Measurements from ENCODE around the gene RFX7.

RFX7 gene

DNA sequence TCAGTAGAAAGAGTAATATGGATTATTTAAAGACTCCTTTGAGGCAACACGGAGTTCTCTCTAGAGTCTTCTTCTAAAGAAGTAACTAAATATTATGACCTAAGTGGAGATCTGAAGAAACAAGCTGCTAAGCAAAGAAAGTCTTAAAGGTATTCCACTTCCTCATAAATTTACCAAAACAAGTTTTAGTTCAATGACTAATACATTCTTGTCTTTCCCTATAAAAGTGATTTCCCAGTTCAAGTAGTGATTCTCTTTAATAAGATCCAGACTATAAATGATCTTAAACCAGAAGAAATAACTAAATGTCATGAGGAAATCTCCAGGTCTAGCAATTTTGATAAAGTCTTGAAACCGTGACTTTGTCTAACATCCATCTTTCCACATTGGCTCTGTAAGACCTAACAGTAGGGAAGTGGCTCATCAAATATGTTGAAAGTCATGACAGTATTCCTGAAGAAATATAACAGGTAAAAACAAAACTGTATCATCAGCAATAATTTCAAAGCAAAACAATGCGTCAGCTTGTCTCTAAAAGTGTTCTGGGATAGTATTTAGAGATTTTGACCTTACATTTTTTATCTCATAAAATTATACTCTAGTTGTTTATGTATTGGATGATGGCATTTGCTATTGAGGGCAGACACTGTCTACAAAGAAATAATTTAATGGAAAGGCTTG is 198.5 kb downstream of the RFX7 start:
- no peak overlapping the region for H3K27ac ChIP-seq (ENCODE audit: low read depth, low read length)
- H3K36me3 ChIP-seq (ENCODE audit: control insufficient read depth, insufficient read depth, low read length) = no peaks in the 10 kb centered on the region
- no peak overlapping the region for H3K4me3 ChIP-seq (ENCODE audit: low read depth, low read length)
- no peaks in the 10 kb centered on the region for H3K9me3 ChIP-seq (ENCODE audit: control insufficient read depth, insufficient read depth, low read length)
- H3K27me3 ChIP-seq (ENCODE audit: control insufficient read depth, insufficient read depth, low read length) = no peaks in the 10 kb centered on the region
- H3K4me1 ChIP-seq (ENCODE audit: control insufficient read depth, insufficient read depth, low read length) = peaks cover 17% of the 10 kb centered on the region
- H3K9ac ChIP-seq (ENCODE audit: low read depth, low read length) = no peak overlapping the region

DNA sequence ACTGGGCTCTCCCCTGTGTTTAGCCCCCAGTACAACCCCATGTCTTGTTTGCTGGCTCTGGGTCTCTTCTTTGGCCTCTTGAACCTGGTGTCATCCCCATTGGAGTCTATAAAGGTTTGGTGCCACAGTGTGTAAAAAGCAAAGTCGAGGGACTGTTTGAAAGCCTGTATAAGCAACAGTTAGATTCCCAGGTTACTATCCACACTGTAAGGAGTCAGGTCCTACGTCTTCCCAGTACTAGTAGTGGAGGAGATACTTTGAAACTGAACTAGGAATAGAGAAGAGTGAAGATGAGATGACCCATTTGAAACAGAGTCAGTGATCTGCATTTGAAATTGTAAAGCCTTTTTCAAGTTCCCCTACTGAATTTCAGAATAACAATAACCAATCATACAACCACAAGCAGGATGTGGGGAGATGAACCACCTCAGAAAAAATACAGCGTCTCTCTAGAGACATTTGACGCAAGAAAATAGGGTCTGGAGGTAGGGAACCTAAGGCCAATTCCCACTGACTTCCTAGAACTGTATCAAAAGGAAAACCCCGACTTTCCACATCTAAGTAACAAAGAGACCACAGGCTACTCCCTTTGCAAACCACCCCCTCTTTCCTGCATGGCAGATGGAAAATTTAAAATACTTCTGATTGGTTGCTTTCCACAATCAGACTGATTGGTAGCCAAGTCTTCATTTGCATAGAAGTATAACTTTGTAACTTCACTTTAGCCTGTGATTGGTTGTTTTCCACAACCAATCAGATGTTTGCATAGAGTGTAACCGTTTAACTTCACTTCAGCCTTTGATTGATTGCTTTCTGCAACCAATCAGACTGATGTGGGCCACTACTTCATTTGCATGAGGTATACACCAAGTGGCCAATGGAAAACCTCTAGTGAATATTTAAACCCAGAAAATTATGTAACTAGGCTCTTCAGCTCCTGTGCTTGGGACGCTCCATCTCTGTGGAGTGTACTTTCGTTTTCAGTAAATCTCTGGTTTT is 200.4 kb downstream of the RFX7 start:
- H3K27me3 ChIP-seq (ENCODE audit: control insufficient read depth, insufficient read depth, low read length) = no peaks in the 10 kb centered on the region
- no peak overlapping the region for H3K4me3 ChIP-seq (ENCODE audit: low read depth, low read length)
- H3K4me1 ChIP-seq (ENCODE audit: control insufficient read depth, insufficient read depth, low read length) = peaks cover 17% of the 10 kb centered on the region
- H3K9me3 ChIP-seq (ENCODE audit: control insufficient read depth, insufficient read depth, low read length) = no peaks in the 10 kb centered on the region
- H3K36me3 ChIP-seq (ENCODE audit: control insufficient read depth, insufficient read depth, low read length) = no peaks in the 10 kb centered on the region
- peak overlapping the region; percentile 15 for H3K27ac ChIP-seq (ENCODE audit: low read depth, low read length)
- H3K9ac ChIP-seq (ENCODE audit: low read depth, low read length) = no peak overlapping the region

GRCh38 chr15:56042498-56042897 is 201.2 kb downstream of the RFX7 start:
- Histone ChIP-seq H3K27me3 (ENCODE audit: control insufficient read depth, insufficient read depth, low read length) (no peaks in the 10 kb centered on the region), H3K4me1 (ENCODE audit: control insufficient read depth, insufficient read depth, low read length) (peaks cover 17% of the 10 kb centered on the region), H3K9ac (ENCODE audit: low read depth, low read length) (no peak overlapping the region), H3K36me3 (ENCODE audit: control insufficient read depth, insufficient read depth, low read length) (no peaks in the 10 kb centered on the region), H3K27ac (ENCODE audit: low read depth, low read length) (no peak overlapping the region), H3K9me3 (ENCODE audit: control insufficient read depth, insufficient read depth, low read length) (no peaks in the 10 kb centered on the region), H3K4me3 (ENCODE audit: low read depth, low read length) (no peak overlapping the region)

DNA sequence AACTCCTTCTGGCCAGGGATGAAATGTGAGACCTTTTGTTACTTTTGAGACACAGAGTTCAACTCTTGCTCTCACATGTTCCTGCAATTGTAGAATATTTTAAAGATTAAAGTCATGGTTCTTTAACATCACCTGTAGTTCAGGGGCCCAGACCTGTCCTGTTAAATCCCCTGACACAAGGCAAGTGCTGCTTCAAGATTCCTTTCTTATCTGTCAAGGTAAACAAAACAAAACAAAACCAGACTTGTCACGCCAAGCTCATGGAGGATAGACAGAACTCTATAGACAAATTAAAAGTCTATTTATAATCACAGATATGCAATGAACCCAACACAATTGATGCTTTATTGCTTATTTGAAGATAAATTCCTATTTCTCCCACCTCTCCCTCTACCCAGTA is 201.6 kb downstream of the RFX7 start:
- peaks cover 17% of the 10 kb centered on the region for H3K4me1 ChIP-seq (ENCODE audit: control insufficient read depth, insufficient read depth, low read length)
- no peaks in the 10 kb centered on the region for H3K36me3 ChIP-seq (ENCODE audit: control insufficient read depth, insufficient read depth, low read length)
- no peaks in the 10 kb centered on the region for H3K9me3 ChIP-seq (ENCODE audit: control insufficient read depth, insufficient read depth, low read length)
- H3K27ac ChIP-seq (ENCODE audit: low read depth, low read length) = no peak overlapping the region
- no peaks in the 10 kb centered on the region for H3K27me3 ChIP-seq (ENCODE audit: control insufficient read depth, insufficient read depth, low read length)
- H3K4me3 ChIP-seq (ENCODE audit: low read depth, low read length) = no peak overlapping the region
- no peak overlapping the region for H3K9ac ChIP-seq (ENCODE audit: low read depth, low read length)

GRCh38 chr15:56040081-56041035 is 203.3 kb downstream of the RFX7 start:
- no peak overlapping the region for H3K4me3 ChIP-seq (ENCODE audit: low read depth, low read length)
- H3K36me3 ChIP-seq (ENCODE audit: control insufficient read depth, insufficient read depth, low read length) = no peaks in the 10 kb centered on the region
- no peaks in the 10 kb centered on the region for H3K27me3 ChIP-seq (ENCODE audit: control insufficient read depth, insufficient read depth, low read length)
- H3K9me3 ChIP-seq (ENCODE audit: control insufficient read depth, insufficient read depth, low read length) = no peaks in the 10 kb centered on the region
- peaks cover 17% of the 10 kb centered on the region for H3K4me1 ChIP-seq (ENCODE audit: control insufficient read depth, insufficient read depth, low read length)
- H3K27ac ChIP-seq (ENCODE audit: low read depth, low read length) = peak overlapping the region; percentile 49
- no peak overlapping the region for H3K9ac ChIP-seq (ENCODE audit: low read depth, low read length)

GRCh38 chr15:56038707-56039106 is 205.0 kb downstream of the RFX7 start:
- Histone ChIP-seq H3K4me1 (ENCODE audit: control insufficient read depth, insufficient read depth, low read length) (peaks cover 17% of the 10 kb centered on the region), H3K36me3 (ENCODE audit: control insufficient read depth, insufficient read depth, low read length) (no peaks in the 10 kb centered on the region), H3K4me3 (ENCODE audit: low read depth, low read length) (no peak overlapping the region), H3K9ac (ENCODE audit: low read depth, low read length) (no peak overlapping the region), H3K27ac (ENCODE audit: low read depth, low read length) (no peak overlapping the region), H3K9me3 (ENCODE audit: control insufficient read depth, insufficient read depth, low read length) (no peaks in the 10 kb centered on the region), H3K27me3 (ENCODE audit: control insufficient read depth, insufficient read depth, low read length) (no peaks in the 10 kb centered on the region)

DNA sequence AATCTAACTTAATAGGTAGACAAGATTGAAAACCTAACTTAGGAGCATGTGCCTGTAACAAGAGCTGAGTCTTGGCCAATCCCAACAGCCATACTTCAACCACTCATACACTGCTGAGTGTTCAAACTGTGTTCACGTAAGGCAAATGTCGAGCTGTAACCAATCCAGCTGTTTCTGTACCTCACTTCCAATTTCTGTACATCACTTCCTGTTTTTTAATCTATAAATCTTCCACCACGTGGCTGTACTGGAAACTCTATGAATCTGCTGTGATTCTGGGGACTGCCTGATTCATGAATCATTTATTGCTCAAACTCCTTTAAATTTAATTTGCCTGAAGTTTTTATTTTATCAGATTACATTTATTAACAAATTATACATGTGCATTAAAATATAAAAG is 205.7 kb downstream of the RFX7 start:
- Histone ChIP-seq H3K36me3 (ENCODE audit: control insufficient read depth, insufficient read depth, low read length) (no peaks in the 10 kb centered on the region), H3K4me3 (ENCODE audit: low read depth, low read length) (no peak overlapping the region), H3K9ac (ENCODE audit: low read depth, low read length) (no peak overlapping the region), H3K4me1 (ENCODE audit: control insufficient read depth, insufficient read depth, low read length) (peaks cover 12% of the 10 kb centered on the region), H3K27ac (ENCODE audit: low read depth, low read length) (no peak overlapping the region), H3K27me3 (ENCODE audit: control insufficient read depth, insufficient read depth, low read length) (no peaks in the 10 kb centered on the region), H3K9me3 (ENCODE audit: control insufficient read depth, insufficient read depth, low read length) (no peaks in the 10 kb centered on the region)
